ENCODE data around the gene PPM1L.

DNA sequence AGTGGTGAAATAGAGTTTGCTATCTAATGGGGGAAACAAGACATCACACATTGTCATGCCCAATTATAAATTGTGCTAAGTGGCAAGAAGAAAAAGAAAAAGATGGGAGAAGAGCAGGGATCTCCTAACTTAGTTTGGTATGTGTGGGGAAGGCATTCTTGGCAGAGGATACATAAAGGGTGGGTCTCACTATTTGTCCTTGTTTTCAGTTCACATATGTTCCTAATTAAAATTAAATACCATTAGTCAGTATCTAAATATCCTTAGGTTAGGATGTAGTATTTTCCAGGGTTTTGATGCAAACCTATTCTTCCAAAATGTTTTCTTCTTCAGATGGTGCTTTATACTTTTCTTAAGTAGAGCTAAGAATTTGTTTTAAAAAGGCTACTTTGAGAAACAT lies 175.4 kb downstream of the PPM1L start:
- TF ChIP-seq GATA3 (IDR thresholded peaks at IDR 0.05; ENCODE audit: low read depth, low read length), result no peak
- TF ChIP-seq GATA2 (IDR thresholded peaks at IDR 0.05; ENCODE audit: low read depth, low read length), result no peak
